ENCODE data around the gene ATP6V1B1.
"Not testable (repeated sequence)": the region's sequence is repeated elsewhere in the genome, so short reads cannot be mapped to it uniquely, and the experiment has no call there.

ATP6V1B1 gene

GRCh38 chr2:70991142-70991541 is 55.4 kb downstream of the ATP6V1B1 start:
- no peak for DNase-seq (ENCODE audit: low read depth)

DNA sequence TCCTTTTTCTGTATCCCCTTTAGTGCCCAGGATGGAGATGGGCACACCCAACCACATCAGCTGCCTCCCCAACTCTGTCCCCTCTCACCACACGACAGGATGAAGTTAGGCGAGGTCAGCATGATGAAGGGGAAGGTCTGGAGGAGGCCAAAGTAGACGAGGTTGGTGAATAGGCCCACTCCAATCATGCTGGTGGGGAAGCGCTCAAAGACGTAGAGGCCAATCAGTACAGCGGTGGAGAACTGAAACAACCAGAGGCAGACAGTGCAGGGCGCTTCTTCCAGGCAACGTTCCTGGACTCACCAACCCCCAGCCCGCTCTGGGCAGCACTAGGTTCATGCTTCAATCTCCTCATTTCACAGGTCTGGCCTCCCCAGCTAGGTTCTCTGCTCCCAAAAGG is 56.0 kb downstream of the ATP6V1B1 start:
- no peak for DNase-seq (ENCODE audit: low read depth)

GRCh38 chr2:70992945-70993853 is 57.5 kb downstream of the ATP6V1B1 start:
- DNase-seq (ENCODE audit: low read depth) = no peak

DNA sequence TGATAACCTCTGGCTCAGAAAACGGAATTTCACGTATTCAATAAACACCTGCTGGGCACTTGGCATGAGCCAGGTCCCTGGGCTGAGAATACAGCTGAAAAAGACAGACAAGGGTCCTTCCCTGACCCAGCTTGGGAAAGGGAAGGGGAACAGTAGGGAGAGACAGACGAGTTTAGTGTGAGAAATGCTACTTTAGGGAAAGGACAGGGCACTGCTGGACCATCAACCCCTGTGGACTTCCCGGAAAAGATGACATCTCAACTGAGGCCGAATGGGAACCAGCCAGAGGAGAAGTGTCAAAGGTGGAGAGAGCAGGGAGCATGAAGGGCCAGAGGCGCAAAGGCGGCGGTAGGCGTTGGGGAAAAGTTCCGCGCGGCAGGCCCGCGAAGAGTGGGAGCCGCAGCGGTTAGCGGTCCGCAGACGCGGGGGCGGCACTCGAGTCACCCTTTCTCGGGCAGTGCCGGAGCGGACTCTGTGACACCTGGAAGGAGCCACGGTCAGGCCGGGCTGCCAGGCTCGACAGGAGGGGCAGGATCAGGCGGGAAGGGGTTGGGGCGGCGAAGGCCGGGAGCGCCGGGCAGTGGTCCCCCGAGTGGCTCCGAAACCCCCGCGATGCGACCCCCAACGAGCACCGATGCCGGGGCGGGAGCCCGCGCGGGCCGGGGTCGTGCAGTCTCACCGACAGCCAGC is 58.5 kb downstream of the ATP6V1B1 start:
- DNase-seq (ENCODE audit: low read depth) = no peak

- peak; percentile 33 for DNase-seq (ENCODE audit: low read depth)
Measured at GRCh38 chr2:70994699-70995425, 59.2 kb downstream of the ATP6V1B1 start, which contains the start of gene TEX261. TEX261 (minus strand) TSS chr2:70994873; CDS start chr2:70994757, 116 bp downstream.

DNA sequence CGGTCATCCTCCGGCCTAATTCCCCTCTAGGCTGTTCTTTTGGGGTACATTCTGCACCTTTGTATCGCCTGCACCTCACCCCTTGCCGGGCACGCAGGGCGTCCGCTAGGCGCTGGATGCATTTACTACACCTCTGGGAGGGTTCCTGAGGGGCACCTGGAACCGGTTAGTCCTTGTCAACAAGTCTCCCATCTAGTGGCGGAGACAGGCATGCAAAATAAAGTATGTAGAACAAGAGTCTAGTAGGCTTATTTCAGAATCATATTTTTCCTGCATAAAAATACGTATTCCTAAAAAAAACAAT is 59.7 kb downstream of the ATP6V1B1 start:
- DNase-seq (ENCODE audit: low read depth) = no peak

GRCh38 chr2:70998885-70999284 is 63.2 kb downstream of the ATP6V1B1 start:
- not testable (repeated sequence) for DNase-seq (ENCODE audit: low read depth)

DNA sequence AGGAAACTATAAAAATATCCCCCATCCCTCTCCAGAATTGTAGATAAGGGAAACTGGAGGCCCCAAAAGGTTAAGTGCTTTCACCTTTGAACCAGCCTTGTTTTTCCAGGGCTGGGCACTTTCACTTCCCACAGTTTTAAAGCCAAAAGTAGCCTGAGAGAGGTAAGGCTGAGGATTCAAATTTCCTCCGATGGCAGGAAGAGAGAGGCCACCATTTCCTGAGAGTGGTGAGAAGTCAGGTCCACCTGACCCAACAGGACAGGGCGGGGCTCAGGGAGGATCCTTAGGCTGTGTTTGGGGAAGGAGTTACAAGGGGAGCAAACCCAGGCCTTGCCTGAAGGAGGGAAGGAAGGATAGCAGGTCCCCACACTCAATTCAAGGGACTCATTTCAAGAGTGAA is 63.7 kb downstream of the ATP6V1B1 start:
- DNase-seq (ENCODE audit: low read depth) = no peak

- DNase-seq (ENCODE audit: low read depth) = not testable (repeated sequence)
Measured at GRCh38 chr2:70999931-71000330, 64.2 kb downstream of the ATP6V1B1 start.

- no peak for DNase-seq (ENCODE audit: low read depth)
Measured at GRCh38 chr2:71000780-71001591, 65.3 kb downstream of the ATP6V1B1 start.

DNA sequence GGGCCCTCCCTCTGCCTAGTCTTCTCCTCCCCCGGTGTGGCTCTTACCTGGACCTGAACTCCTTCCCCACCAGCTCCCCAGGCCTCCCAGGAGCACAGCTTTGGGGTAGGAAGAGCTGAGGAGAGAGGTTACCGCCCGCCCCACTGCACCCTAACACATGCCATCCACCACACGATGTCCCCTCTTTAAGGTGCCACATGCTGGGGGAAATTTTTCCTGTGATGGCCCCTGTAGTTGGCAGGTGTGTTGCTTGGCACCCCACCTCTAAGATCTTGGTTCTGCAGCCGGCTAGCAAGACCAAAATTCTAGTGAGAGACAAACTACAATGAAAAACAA is 65.9 kb downstream of the ATP6V1B1 start:
- no peak for DNase-seq (ENCODE audit: low read depth)

GRCh38 chr2:71001981-71002570 is 66.4 kb downstream of the ATP6V1B1 start:
- no peak for DNase-seq (ENCODE audit: low read depth)

GRCh38 chr2:71003396-71003795 is 67.7 kb downstream of the ATP6V1B1 start:
- no peak for DNase-seq (ENCODE audit: low read depth)

DNA sequence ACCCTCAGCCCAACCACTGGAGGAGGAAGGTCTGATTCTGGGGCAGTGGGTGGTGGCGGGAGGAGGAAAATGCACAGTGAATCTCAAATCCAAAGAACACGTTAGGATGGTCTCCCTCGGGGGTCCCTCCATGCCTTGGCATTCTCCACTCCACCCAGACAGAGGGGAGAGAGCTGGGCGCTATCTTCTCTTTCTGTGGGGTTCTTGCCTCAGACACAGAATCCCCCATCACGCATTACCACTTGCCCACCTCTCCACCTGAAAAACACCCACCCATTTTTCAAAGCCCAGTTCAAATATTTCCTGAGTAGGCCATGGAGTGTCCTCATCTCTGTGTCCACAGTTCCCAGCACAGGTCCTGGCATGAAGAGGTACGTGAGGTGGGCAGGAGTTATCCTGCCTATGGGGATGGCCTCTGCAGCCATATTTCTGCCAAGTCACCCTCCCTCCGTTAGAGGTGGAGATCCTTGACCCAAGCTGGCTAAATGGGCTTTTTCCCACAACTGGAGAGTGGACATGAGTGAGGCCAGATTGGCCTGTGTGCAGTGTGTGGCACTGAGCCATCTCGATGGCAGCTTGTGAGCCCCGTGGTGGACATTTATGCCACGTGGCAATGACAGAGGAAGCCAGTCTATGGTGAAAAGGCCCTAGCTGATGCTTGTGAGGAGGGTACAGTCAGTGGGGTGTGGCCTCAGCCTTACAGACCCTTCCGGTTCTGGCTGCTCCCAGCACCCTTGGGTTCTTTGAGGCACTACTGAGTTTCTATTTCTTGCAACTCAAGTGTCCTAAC is 68.5 kb downstream of the ATP6V1B1 start:
- DNase-seq (ENCODE audit: low read depth) = no peak

DNA sequence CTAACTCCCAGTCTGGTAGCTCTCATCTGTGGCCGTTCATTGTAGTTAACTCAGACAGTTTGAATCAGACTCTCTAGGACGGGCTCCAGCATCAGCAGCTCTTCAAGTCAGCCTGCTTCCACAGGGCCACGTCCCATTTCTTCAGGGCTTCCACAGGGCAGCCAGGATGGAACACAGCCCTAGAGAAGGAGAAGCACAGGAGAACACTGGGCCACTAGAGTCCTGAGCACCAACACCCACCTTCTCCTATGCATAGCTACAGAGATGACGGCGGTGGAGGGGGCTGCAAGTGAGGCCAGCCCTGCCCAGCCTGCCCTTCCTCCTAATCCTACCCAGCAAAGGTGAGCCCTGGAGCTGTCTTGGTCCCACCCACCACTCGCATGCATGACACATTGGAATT is 69.2 kb downstream of the ATP6V1B1 start:
- no peak for DNase-seq (ENCODE audit: low read depth)

DNA sequence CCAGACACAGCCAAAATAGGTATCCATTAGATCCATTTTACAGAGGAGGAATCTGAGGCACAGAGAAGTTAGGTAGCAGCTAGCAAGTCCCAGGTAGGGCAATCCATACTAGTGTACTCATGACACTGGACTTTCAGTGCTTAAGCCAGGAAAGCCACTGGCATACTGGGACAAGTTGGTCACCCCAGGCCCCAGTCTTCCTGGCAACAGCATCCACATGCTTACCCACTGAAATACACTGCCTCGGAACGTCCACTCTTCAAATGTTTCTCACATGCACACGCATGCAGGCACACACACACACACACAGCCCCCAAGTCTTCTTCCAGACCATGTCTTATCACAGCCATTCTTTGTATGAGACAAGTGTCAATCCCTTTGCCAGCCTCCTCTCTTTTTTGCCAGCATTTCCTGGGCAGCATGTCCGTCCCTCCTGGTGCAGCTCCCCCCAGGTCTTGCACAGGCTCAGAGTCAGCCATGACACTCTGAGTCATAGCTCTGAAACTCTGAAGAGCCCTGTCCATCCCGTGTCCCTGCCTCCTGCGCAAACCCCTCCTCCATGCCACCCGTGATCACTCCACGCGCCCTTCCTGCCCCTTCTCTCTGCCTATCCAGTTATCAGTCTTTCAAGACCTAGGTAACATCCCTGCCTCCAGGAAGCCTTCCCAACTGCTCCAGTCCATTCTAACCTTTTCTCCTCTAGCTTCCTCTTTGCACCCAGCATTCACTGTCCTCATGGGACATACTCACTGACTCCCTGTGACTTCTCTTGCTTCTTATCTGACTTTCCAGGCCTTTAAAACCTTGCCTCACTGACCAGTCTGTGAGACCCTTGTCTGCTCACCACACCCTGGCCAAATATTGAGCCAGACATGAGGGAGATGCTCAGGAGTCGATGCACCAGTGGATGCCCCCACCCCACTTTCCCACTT is 69.8 kb downstream of the ATP6V1B1 start:
- DNase-seq (ENCODE audit: low read depth) = no peak

DNA sequence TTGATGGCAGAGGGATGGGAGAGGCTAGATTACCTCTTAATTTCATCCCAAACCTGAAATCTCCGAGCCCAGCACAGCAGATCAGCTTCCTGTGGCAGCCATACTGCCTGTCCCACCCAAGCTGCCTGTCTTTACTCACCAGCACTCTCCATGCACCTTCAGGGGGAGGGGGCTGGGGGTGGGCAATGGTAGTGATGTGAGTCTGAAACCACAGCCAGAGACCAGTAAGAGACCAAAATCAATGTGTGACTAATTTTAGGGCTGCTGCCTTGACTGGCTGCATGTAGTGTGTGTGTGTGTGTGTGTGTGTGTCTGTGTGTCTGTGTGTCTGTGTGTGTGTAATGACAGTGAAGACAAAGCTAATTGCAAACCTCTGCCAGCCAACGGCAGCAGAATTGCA is 70.6 kb downstream of the ATP6V1B1 start:
- no peak for DNase-seq (ENCODE audit: low read depth)

GRCh38 chr2:71006955-71007799 is 71.5 kb downstream of the ATP6V1B1 start:
- no peak for DNase-seq (ENCODE audit: low read depth)

- DNase-seq (ENCODE audit: low read depth) = no peak
Measured at GRCh38 chr2:71008342-71008741, 72.6 kb downstream of the ATP6V1B1 start.

All from HS-27A (cell line).